Kidney epithelial cell (primary cell): ENCODE results near the gene SLC2A3. TPM values are rescaled to one million over a fixed set of nuclear protein-coding genes. Genes with fewer than 3 reads are reported as not detected.
"Not testable (repeated sequence)": the region's sequence is repeated elsewhere in the genome, so short reads cannot be mapped to it uniquely, and the experiment has no call there.

Experiments
- DNase-seq: peaks from one replicate; pipeline ENCODE4 v3.0.0-alpha.2; 2010; ENCODE audit warnings: low read depth
- H3K27me3 ChIP-seq: 2 replicates; pipeline ENCODE4 v1.6.0; 2011; ENCODE audit warnings: low read length; ENCODE audit not compliant: control insufficient read depth, insufficient read depth
- H3K36me3 ChIP-seq: 2 replicates; pipeline ENCODE4 v1.5.1; 2011; ENCODE audit warnings: low read length; ENCODE audit not compliant: control insufficient read depth, insufficient read depth
- H3K4me3 ChIP-seq: 2 replicates; pipeline ENCODE4 v1.5.1; 2011; ENCODE audit warnings: low read depth, mild to moderate bottlenecking, control low read depth, low read length
- CTCF ChIP-seq: IDR thresholded peaks from 2 replicates; pipeline ENCODE4 v1.5.1; 2011; ENCODE audit warnings: mild to moderate bottlenecking, moderate library complexity, low read length, control low read depth, inconsistent platforms; ENCODE audit not compliant: insufficient read depth, poor library complexity, severe bottlenecking
- total RNA-seq: library from RNA; depleted of rRNA; stranded (reverse); fragments of >200 nt; gene quantifications from 2 replicates; pipeline ENCODE4 v1.2.3, GENCODE V29; 2015

The SLC2A3 gene
- total RNA-seq, 1 donor from 2014 or later, result 21.7 TPM

- Histone ChIP-seq H3K4me3 (no peak overlapping the region), H3K36me3 (no peaks in the 10 kb centered on the region), H3K27me3 (no peaks in the 10 kb centered on the region)
- peak; percentile 53 for TF ChIP-seq CTCF
- no peak for DNase-seq
These were observed 29.0 kb downstream of the SLC2A3 start for GRCh38 chr12:7907009-7907408.

- not testable (repeated sequence) for H3K4me3 ChIP-seq, H3K36me3 ChIP-seq, H3K27me3 ChIP-seq
- peak; percentile 18 for DNase-seq
These were observed 29.7 kb downstream of the SLC2A3 start for GRCh38 chr12:7906303-7906702.

GRCh38 chr12:7905600-7906125 lies 30.3 kb downstream of the SLC2A3 start:
- not testable (repeated sequence) for H3K27me3 ChIP-seq, H3K4me3 ChIP-seq, H3K36me3 ChIP-seq, DNase-seq

- TF ChIP-seq CTCF, result no peak
- no peaks in the 10 kb centered on the region for H3K27me3 ChIP-seq
- H3K36me3 ChIP-seq, result no peaks in the 10 kb centered on the region
- H3K4me3 ChIP-seq, result no peak overlapping the region
- no peak for DNase-seq
These were observed 30.9 kb downstream of the SLC2A3 start for GRCh38 chr12:7905071-7905470.

GRCh38 chr12:7902416-7902815 lies 33.6 kb downstream of the SLC2A3 start:
- not testable (repeated sequence) for H3K27me3 ChIP-seq, DNase-seq, H3K4me3 ChIP-seq, H3K36me3 ChIP-seq

GRCh38 chr12:7899755-7900154 lies 36.2 kb downstream of the SLC2A3 start:
- H3K27me3 ChIP-seq, result no peaks in the 10 kb centered on the region
- no peaks in the 10 kb centered on the region for H3K36me3 ChIP-seq
- H3K4me3 ChIP-seq, result no peak overlapping the region
- TF ChIP-seq CTCF, result no peak
- DNase-seq, result no peak

GRCh38 chr12:7896726-7897125 lies 39.3 kb downstream of the SLC2A3 start:
- not testable (repeated sequence) for H3K36me3 ChIP-seq, DNase-seq, H3K4me3 ChIP-seq, H3K27me3 ChIP-seq

- no peaks in the 10 kb centered on the region for H3K36me3 ChIP-seq
- no peak overlapping the region for H3K4me3 ChIP-seq
- no peak for TF ChIP-seq CTCF
- DNase-seq, result no peak
- no peaks in the 10 kb centered on the region for H3K27me3 ChIP-seq
These were observed 43.6 kb downstream of the SLC2A3 start for GRCh38 chr12:7892186-7892980.
